Lower leg skin (tissue), 3 donors: Measurements from ENCODE around the gene RCL1.

Experiments used
- POLR2A ChIP-seq, 2 donors: fragments of 450-650 bp; IDR thresholded peaks; one replicate each; pipeline ENCODE4 v1.6.1; 2016 to 2017; ENCODE audit warnings: antibody characterized with exemption in 2 of 2, mild to moderate bottlenecking in 1 of 2, moderate library complexity in 1 of 2
- TF ChIP-seq, protein P1 (sequence below), 3 donors: fragments of 450-650 bp; IDR thresholded peaks; one replicate each; pipeline ENCODE4 v1.5.1; 2016; ENCODE audit warnings: antibody characterized with exemption in 3 of 3, mild to moderate bottlenecking in 3 of 3, moderate library complexity in 2 of 3

DNA sequence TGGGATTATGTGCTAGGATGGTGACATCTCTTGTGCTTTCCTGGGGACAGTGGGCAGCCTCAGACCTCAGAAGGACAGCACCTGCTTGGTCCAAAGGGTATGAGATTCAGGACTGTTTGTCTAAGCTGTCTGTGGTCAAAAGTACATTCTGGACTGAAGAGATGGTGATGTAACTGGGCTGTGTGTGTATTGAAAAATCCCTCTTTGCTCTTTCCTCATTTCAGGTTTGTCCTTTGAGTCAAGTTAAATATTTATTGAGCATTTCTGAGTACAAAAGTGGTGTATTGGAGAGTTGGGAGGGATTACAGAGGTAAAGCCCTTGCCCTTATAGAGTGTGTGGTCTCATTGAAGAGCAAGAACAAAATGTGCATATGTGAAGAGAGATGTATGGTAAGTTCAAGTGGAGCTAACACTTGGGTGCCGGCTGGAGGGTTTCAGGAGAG lies 46.7 kb downstream of the RCL1 start:
- TF ChIP-seq, protein P1, sequence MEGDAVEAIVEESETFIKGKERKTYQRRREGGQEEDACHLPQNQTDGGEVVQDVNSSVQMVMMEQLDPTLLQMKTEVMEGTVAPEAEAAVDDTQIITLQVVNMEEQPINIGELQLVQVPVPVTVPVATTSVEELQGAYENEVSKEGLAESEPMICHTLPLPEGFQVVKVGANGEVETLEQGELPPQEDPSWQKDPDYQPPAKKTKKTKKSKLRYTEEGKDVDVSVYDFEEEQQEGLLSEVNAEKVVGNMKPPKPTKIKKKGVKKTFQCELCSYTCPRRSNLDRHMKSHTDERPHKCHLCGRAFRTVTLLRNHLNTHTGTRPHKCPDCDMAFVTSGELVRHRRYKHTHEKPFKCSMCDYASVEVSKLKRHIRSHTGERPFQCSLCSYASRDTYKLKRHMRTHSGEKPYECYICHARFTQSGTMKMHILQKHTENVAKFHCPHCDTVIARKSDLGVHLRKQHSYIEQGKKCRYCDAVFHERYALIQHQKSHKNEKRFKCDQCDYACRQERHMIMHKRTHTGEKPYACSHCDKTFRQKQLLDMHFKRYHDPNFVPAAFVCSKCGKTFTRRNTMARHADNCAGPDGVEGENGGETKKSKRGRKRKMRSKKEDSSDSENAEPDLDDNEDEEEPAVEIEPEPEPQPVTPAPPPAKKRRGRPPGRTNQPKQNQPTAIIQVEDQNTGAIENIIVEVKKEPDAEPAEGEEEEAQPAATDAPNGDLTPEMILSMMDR (IDR thresholded peaks at IDR 0.05), result no peak
- no peak for TF ChIP-seq POLR2A (IDR thresholded peaks at IDR 0.05)
